GM18870 (cell line): ENCODE data around the gene HMGCR.

Experiments used
- ATAC-seq: cut with Tn5 transposase; IDR thresholded peaks from one replicate; pipeline ENCODE4 v1.9.1; 2021; ENCODE audit warnings: moderate library complexity; ENCODE audit not compliant: unreplicated experiment

HMGCR gene

DNA sequence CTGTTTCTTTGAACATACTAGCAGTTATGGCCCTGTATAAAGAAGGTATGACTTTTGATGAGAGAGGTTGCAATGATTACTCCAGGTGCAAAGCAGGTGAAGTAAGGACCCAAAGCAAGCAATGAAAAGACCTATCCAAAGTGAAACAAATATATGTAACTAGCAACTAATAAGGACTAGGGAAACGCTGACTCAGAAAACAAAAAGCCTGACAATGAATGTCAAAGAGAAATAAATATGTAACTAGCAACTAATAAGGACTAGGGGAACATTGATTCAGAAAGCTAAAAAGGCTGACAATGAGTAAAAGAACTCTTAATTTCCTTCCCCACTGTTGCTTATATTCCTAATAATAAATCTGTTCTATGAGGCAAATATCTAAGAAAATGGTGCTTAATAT, 43.1 kb downstream of the HMGCR start:
- ATAC-seq = no peak

DNA sequence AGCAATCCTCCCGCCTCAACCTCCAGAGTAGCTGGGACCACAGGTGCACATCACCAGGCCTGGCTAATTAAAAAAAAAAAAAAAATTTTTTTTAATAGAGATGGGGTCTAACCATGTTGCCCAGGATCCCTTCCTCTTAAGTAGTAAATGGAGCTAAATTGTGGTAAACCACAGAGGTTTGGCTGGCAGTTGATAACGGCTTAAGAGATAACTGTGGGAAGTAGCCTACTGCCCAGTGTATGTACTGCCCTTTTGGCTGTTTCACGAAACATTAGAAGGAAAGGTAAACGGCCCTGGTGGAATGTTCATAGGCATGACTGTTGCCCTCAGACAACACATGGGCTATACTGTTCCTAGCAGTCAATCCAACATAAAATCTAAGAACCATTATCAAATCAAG, 44.4 kb downstream of the HMGCR start:
- no peak for ATAC-seq

DNA sequence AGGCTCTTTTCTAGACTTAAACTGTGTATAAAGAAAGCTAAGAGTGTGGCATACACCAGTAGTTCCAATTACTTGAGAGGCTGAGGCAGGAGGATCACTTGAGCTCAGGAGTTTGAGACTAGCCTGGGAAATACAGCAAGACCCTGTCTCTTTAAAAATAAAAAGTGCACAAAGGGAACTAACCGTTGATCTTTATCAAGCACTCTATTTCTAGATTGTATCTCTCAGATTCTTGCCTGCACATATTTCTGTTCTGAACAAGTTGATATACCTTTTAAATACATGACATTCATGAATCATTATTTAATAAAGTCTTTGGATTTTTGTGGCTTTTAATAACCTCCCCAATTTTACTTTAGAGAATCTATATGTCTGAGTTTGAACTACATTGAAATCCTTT, 47.2 kb downstream of the HMGCR start:
- ATAC-seq = no peak

DNA sequence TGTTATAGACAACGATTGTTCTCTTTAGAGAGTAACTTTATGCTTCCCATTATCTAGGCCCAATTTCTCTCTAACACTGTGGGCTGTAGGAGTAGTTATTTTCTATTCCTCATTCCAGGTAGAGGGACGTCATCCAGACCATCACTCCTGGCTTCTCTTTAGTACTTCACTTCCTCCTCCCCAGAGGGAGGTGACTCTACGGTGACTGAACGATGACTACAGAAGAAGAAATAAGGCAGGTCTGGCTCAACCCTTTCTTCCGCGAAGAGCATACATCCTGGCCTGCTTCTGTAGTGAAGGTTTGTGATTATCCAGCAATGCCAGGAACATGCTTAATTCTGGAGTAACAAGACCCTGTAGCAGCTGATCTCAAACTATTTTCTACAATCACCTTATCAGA, 50.8 kb downstream of the HMGCR start:
- no peak for ATAC-seq

DNA sequence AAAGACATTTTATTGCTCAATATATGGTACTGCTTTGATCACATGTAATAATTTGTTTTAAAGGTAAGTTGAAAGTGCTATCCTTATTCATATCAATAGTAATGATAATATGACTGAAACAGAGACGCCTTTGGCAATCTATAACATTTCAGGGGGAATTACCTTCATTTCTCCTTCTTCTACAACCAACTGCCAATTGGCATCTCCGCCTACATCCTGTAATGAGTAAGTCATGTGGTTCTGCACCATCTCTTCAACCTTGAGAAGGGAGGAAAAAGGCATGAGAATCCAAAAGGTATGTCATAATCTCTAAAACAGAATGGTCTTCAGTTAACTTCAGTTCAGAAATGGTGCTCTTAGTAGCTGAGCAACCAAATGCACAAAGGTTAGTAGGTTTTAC, 52.4 kb downstream of the HMGCR start:
- no peak for ATAC-seq

DNA sequence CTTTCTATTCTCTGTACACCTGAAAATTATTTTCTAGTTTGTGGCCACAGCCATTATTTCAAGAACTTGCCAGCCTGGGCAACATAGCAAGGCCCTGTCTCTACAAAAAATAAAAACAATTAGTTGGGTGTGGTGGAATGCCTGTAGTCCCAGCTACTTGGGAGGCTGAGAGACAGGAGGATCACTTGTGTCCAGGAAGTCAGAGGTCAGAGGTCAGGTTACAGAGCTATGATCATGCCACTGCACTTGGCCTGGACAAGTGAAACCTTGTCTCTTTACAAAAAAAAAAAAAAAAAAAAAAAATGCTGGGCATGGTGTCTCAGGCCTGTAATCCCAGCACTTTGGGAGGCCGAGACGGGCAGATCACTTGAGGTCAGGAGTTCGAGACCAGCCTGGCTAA, 58.3 kb downstream of the HMGCR start:
- no peak for ATAC-seq

DNA sequence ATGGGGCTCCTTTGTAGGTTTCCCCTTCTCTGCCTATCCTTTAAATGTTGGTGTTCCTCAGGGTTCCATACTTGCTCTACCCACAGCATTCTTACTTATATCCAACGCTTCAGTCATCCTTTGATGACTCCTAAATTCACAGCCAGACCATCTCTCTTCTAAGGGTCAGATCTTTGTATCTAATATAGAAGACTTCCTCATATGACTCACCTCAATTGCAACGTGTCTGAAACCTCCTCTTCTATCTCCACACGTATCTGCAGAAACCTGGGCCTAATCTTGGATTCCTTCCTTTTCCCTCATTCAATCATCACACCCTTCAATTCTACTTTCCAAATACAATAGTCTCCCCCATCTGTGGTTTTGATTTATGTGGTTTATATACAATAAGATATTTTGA, 68.3 kb downstream of the HMGCR start:
- ATAC-seq = no peak
